A549 (cell line): ENCODE measurements around the gene PLAC8L1.

Source experiments
- CTCF ChIP-seq: fragments of >200 bp; sonication (Bioruptor Twin); formaldehyde crosslinking; IDR thresholded peaks from 3 replicates; pipeline ENCODE4 v1.5.1; 2016
- E2F6 ChIP-seq: IDR thresholded peaks from 2 replicates; pipeline ENCODE4 v1.6.1; 2012; ENCODE audit warnings: low read depth, borderline replicate concordance
- KDM5A ChIP-seq: fragments of 200-600 bp; sonication (generic); IDR thresholded peaks from 2 replicates; pipeline ENCODE4 v1.6.1; 2016; ENCODE audit warnings: antibody characterized with exemption, mild to moderate bottlenecking
- NPAS2 ChIP-seq: fragments of 250-450 bp; sonication (Bioruptor Pico); IDR thresholded peaks from 2 replicates; pipeline ENCODE4 v1.8.0; 2022; ENCODE audit warnings: mild to moderate bottlenecking, moderate library complexity, borderline replicate concordance
- POLR2A ChIP-seq: IDR thresholded peaks from 2 replicates; pipeline ENCODE4 v1.6.1; 2012; ENCODE audit warnings: mild to moderate bottlenecking, low read length
- REST ChIP-seq: fragments of 200-600 bp; sonication (generic); IDR thresholded peaks from 2 replicates; pipeline ENCODE4 v1.6.1; 2016; ENCODE audit warnings: antibody characterized with exemption, mild to moderate bottlenecking, moderate library complexity

- no peak for TF ChIP-seq REST
- no peak for TF ChIP-seq POLR2A
- TF ChIP-seq KDM5A = no peak
- TF ChIP-seq CTCF = no peak
- no peak for TF ChIP-seq E2F6
- TF ChIP-seq NPAS2 = no peak
Measured at GRCh38 chr5:146055432-146055831, 49.9 kb downstream of the PLAC8L1 start.
